Body of pancreas (tissue), 4 donors: ENCODE measurements around the gene RNPS1.

Experiments
- POLR2A ChIP-seq, 3 donors: fragments of 450-650 bp; IDR thresholded peaks; one replicate each; pipeline ENCODE4 v1.6.1; 2016; ENCODE audit warnings: antibody characterized with exemption in 3 of 3, mild to moderate bottlenecking in 2 of 3
- TF ChIP-seq, protein P1 (sequence below), 7 experiments: fragments of 450-650 bp in 4 of 7; fragments of 200-600 bp in 3 of 7; sonication (generic) in 3 of 7; IDR thresholded peaks; one replicate each; pipeline ENCODE4 v1.5.1; 2016 to 2019; ENCODE audit warnings: antibody characterized with exemption in 7 of 7

DNA sequence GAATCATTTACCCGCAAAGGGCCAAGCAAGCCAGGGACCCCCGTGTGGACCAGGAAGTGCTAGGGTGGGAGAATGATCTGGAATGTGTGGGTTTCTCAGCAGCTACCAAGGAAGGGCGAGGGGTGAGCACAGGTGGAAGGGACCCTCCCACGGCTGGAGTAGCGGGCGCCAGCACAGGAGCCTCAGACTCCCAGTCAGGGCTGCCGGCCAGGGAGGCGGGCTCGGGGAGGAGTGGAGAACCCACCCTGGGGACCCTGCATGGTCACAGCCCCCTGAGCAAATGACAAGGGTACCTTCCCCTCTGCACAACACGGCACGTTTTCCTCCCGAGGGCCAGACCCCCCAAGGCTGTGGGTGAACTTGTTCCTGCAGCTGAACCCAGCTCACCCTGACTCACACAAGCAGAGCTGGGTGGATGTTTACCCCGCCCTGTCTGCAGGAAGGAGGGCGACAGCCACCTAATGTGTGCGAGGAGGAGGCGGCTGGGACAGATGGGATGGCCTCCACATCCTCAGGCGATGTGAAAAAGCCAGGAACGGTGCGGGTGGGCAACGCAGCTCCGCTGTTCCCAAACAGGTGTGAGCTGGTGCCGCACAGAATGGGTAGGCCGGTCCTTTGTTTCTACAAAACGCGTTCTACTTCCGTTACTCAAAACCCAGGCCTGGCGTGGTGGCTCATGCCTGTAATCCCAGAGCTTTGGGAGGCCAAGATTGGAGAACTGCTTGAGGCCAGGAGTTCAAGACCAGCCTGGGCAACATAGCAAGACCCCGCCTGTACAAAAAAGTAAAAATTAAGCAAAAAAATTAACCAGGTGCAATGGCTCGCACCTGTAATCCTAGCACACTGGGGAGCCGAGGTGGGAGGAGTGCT is 22.8 kb downstream of the RNPS1 start:
- no peak for TF ChIP-seq POLR2A (IDR thresholded peaks at IDR 0.05)
- TF ChIP-seq, protein P1, sequence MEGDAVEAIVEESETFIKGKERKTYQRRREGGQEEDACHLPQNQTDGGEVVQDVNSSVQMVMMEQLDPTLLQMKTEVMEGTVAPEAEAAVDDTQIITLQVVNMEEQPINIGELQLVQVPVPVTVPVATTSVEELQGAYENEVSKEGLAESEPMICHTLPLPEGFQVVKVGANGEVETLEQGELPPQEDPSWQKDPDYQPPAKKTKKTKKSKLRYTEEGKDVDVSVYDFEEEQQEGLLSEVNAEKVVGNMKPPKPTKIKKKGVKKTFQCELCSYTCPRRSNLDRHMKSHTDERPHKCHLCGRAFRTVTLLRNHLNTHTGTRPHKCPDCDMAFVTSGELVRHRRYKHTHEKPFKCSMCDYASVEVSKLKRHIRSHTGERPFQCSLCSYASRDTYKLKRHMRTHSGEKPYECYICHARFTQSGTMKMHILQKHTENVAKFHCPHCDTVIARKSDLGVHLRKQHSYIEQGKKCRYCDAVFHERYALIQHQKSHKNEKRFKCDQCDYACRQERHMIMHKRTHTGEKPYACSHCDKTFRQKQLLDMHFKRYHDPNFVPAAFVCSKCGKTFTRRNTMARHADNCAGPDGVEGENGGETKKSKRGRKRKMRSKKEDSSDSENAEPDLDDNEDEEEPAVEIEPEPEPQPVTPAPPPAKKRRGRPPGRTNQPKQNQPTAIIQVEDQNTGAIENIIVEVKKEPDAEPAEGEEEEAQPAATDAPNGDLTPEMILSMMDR (IDR thresholded peaks at IDR 0.05), result no peak
